ENCODE results near the gene FMNL2.

FMNL2 gene

DNA sequence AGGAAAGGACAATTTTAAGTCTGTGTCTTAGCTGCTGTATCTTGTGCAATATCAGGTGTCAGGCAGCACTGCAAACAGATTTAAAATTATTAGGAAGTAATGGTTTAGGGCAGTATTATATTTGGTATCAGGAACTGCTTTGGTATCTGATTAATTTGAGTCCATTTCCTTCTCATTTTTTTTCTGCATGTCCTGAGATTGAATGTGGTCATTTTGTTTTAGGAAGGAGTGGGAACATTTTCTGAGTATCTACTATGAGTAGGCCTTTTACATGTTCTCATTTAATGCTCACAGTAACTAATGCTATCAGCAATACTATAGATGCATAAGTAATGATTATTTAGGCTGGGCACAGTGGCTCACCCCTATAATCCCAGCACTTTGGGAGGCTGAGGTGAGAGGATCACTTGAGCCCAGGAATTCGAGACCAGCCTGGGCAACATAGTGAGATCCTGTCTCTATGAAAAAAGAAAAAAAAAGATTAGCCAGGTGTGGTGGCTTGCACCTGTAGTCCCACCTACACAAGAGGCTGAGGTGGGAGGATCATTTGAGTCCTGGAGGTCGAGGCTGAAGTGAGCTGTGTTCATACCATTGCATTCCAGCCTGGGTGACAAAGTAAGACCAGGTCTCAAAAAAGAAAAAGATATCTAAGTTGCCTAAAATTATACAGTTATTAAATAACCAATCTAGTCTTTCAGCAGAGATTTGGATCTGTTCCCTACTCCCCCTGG is 4.7 kb downstream of the FMNL2 start:
- DNase-seq (ENCODE audit: low spot score): no peak

DNA sequence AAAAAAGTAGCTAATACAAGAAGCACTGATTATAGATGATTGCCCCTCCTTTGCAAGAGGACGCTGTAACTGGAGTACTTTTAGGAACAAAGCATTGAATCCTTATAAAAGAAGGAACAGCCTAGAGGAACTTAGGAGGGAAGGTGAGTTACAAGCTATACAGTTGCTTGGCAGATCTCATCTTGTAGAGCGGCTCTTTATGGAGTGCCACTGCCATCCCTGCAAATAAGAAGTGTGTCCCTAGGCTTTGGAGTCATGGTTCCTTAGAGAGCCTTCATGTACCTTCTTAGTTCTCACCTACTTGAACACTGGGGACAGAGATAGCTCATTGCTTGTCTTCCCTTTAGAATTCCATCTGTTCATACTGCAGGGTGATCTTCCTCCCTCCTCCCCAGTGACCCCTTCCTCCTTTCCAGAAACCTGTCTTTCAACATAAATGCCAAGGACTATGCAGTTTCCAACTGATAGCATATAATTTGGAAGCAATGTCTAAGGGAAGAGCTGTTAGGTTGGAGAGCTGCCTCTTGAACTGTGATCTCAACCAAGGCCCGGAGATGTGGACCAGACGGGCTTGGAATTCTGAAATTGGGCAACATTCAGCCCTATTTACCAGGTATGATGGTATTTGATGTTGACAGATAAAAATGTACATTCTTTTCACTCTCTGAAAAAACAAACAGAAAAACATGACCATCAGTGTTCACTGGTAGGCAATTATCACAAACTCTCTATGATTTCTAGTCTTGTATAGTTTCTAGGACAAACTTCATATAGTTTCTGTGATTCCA is 7.5 kb downstream of the FMNL2 start:
- no peak for DNase-seq (ENCODE audit: low spot score)

DNA sequence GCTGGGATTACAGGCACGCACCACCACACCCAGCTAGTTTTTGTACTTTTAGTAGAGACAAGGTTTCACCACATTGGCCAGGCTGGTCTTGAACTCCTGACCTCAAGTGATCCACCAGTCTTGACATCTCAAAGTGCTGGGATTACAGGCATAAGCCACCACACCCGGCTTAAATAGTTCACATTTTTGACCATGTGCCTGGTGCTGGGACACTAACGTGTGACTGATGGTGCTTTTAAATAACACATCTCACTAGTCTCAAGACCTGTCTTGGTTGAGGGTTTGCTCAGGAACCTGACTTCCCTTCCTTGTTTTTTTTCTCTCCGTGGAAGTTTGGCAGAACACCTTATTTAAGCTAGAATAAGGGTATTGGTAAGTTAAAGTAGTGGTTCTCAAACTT is 8.5 kb downstream of the FMNL2 start:
- no peak for DNase-seq (ENCODE audit: low spot score)

DNA sequence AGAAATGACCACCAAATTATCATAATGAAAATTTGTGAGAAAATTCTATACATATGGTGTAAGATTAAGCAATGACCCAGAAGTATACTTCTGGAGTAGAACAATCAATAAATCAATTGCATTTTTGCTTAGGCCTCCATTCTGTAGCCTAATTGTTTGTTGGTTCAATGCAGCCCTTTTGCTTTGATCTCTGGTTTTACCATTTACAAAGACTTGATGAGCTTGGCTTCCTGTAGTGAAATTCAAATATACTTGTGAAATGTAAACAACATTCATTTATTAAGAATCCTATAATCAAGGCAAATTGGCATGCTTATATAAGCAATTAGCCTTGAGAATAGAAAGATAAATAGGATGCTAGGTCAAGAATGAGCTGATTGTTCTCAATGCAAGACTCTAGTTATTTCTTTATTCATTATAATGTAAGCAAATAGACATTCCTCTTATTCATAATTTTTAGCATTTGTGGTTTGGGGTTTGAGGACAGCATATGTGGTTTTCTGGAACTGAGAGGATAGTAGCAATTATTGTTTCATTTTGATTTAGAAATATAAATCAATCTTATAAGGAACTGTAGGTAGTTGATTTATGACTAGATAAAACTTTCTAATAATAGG is 9.7 kb downstream of the FMNL2 start:
- no peak for DNase-seq (ENCODE audit: low spot score)

DNA sequence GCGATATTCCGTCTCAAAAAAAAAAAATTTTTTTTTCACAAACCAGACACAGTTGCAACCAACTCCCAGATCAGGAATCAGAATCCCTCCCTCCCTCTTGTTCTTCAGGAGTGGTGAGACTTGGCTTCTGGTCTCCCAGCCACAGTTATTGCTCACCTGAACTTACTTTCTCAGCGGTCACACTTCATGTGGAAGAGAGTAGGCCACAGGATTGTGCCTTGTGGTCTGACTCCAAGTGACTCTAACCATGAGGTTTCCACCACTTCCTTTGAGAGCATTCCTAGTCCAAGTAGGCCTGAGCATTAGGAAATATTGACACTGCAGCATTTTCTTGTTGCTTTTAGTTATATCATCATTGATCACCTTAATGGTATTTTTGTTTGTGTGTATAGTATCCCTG is 12.1 kb downstream of the FMNL2 start:
- no peak for DNase-seq (ENCODE audit: low spot score)

DNA sequence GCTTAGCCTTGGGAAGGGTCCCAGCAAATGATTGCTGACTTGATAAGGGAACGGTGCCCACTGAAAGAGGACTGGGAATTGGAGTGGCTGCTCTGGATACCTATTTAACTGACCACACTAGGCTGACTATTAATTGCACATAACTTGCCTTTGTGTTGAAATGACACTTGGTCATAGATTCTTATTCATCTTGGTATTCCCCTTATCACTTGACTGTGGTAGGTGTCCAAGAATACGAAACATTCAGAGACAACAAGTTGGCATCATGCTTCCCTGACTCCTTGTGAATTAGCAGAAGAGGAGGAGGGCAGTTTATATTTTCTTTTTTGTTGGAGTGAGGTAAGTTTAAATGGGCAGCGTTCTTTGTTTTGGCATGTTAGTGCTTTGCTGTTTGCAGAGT is 13.4 kb downstream of the FMNL2 start:
- DNase-seq (ENCODE audit: low spot score): no peak

DNA sequence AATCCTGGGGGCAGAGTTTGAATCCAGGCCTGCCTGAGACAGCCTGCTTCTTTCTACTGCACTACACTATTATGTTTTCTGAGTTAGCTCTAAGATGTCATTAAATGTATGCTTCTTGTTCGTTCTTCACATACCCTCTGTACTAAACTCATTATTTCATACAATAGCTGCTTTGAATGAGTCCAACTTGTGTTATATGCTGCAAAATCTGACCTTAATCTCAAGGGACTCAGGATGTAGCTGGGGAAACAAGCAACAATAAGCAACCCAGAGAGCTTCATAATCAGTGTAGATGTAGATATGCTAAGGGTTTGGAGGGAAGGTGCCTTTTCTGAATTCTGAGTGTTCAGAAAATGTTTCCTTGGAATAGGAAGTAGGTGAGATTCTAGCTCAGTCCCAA is 14.4 kb downstream of the FMNL2 start:
- DNase-seq (ENCODE audit: low spot score): no peak

DNA sequence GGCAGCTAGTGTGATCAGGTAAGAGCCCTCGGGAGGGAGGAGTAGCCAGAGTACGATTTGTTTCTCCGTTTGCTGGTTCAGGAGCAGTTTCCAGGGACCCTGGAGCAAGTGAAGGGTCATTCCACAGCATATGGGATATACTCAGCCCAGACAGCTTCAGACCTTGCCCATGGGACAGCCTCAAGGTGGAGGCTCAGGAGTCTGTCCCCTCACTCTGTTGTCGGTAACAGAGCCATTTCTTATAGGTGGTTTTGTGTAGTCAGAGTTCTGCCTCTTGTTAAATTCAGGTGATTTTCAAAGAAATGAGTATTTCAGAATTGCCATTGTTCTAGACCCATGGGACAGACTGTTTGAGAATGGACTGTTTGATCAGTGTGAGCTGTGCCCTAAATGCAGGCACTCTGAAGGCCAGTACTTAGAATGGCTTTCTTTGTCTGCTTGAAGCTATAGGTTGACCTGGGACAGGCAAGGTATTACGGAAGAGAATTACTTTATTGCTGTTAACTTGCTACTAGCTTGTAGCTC is 15.2 kb downstream of the FMNL2 start:
- DNase-seq (ENCODE audit: low spot score): no peak

DNA sequence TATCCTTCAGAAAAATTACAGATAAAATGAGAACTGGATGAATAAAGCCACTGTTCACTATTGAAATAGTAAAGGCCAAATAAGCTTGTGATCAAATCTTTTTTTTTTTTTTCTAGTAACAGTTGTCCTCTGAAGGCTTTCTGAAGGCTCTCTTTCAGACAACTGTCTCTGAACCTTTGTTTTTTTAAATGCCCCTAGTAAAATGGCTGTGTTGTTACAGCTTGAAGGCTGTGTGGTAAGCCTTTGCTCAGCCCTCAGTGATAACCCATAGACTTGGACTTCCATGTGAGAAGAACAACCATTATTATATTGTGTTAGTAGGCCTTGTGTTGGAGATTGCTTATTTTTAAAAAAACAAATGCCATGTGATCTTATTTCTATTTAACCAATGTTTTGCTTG is 17.6 kb downstream of the FMNL2 start:
- no peak for DNase-seq (ENCODE audit: low spot score)

DNA sequence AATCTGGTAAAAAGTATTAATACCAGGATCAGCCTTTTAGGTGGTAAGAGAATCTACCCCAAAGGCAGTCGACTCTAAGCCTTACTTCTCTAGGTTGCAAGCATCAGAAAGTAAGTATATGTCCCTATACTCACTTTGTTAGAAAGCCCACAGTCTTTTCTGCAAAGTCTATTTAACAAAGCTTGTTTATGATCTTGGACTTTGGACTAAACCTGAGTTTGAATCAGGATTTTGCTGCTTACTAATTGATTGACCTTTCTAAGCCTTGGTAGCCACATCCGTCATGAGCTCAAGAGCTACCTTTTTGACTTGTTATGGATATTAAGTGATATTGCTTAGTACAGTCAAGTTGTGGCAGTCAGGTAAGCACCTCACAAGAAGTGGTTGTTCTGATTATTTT is 18.4 kb downstream of the FMNL2 start:
- no peak for DNase-seq (ENCODE audit: low spot score)

DNA sequence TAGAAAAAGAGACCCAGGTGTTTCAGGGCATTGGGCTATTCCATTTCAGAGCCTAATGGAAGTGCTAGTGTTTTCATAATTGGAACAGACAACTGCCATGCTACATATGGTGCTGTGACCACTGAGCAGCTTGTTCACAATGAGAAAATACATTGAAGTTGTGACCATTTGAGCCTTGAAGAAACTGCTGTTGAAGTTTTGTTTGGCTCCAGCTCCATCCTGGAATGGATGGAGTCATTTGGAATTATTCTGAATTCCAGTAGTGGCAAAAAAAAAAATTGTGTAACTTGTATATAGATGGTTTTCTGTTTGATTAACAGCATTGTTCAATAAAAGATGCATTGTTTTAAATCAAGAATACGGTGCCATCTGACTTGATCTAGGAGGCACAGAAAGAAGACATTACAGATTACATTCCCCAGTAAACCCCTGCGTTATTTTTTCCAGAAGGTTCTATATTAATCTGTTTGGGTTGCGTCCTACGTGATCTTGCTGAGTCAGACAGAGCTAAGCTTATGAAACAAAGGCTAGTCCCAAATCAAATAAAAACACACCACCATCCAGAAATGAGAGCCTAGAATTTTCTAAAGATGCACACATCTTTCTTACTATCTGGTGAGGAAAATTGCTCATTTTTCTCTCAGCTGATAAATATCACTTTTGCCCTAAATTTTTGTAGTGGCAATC is 19.2 kb downstream of the FMNL2 start:
- no peak for DNase-seq (ENCODE audit: low spot score)

DNA sequence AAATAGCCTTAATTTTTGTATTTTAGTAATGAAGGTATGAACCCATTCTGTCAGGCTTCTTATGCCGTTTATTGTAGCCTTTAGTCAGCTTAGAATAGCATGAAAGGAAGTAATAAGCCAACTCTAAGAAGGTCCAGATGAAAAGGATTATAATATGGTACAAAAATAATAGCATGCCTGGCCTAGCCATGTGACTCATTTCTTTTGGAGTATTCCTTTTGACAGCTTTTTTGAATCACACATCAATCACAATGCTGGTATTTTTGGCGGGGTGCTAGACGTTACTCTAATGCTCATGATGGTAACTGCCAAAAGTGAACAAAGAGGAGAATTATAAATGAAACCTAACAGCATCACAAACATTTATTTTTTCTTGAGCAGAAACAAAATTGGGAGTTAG is 19.9 kb downstream of the FMNL2 start:
- DNase-seq (ENCODE audit: low spot score): no peak

DNA sequence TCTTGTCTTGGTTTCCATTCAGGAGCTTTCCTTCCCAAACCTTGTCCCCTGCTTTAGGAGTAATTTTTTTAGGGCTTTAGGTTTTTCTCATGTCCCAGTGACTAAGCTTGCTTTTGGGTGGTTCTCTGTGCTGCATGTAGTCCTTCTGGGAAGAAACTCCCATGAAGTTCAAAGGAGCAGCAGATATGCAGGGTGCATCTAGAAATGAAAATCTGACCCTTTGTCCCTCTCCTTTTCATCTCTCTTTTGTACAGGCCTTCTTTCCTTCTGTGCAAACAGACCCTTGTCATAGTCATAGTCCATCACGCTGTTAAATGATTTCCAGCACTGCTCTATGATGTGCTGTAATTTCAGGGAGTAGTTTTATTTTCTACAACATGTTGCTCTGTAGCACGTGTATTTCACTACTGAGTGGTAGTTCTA is 20.4 kb downstream of the FMNL2 start:
- DNase-seq (ENCODE audit: low spot score): no peak

DNA sequence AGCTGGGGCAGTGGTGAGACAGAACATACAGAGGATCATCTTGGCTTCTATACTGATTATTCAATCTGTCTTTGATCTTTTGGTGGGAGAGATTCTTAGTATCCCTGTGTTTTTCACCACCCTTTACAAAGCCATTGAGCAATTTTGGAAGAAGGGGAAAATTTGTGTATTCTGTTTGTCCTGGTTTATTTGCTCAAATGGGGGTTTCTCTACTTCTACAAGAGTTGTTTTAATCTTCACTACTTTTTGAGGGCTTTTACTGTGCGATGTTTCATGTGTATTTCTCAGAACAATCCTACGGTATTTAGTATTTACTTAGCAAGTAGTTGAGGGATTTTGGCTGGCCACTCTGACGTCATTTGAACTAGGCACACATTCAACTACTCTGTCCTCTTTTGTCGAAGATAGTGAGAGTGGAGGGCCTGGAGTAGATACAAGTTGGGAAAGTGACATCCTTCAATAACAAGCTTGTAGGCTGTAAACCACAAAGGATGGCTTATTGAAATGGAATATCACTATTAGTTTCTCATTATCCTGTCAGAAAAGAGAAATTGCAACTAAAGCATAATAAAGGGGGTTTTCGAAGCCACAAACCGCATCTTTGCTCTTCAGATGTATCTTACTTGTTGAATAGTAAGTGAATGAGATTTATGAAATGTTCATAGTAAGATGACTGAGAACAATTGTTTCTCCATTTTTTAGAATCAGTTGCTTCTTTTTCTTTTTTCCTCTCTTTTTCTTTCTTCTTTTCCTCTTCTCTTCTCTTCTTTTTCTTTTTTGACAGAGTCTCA is 24.8 kb downstream of the FMNL2 start:
- DNase-seq (ENCODE audit: low spot score): no peak

DNA sequence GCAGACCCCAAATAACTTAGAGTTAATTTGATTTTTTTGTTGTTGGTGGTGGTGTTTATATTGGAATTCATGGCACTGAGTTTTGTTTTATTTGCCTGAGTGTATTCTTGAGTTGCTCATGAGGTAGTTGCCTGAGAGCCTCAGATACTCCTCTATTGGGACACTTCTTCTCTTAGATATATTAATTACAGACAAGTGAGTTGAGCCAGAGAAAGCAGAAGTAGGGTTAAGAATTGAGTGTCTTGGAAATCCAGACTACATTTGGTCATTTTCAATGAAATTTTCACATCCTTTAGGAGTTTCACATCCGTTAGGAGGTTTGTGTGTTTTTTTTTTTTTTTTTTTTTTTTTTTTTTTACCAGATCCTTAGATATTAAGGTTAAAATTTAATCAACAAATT is 29.0 kb downstream of the FMNL2 start:
- no peak for DNase-seq (ENCODE audit: low spot score)

DNA sequence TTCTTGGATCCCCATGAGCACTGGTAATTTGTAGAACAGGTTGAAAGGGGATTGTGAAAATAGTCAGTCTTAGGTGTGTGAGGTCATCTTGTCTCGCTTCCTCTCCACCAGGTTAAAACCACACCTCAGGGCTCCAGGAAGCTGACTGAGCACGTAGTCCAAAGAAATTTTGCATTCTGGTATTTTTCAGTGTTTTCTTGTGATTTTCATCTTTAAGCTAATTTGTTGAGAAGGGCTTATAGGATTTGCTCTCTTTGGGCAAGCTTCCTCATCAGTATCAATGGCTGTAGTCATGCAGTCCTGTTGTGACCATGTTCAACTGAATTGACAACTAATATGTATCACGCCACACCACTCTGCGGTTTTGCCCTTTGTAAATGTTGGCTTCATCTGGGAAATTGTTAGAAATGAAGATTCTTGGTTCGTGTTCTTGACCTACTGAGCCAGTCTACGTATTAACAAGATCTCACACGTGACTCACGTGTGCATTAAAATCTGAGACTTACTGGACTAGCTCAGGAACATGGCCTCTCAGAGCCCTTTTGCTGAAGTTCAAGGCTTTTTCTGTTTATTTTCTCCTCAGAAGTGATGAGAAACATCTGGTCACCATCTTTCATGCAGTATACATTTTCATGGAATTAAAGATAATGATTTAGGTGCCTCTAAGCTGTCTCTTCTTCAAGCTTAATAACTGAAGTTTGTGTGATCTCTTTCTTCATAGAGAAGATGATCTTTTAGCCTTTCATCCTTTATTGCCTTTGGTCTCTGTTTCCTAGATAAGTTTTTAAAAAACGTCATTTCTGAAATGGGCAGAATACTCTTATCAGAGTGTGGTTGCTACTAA is 32.8 kb downstream of the FMNL2 start:
- no peak for DNase-seq (ENCODE audit: low spot score)

DNA sequence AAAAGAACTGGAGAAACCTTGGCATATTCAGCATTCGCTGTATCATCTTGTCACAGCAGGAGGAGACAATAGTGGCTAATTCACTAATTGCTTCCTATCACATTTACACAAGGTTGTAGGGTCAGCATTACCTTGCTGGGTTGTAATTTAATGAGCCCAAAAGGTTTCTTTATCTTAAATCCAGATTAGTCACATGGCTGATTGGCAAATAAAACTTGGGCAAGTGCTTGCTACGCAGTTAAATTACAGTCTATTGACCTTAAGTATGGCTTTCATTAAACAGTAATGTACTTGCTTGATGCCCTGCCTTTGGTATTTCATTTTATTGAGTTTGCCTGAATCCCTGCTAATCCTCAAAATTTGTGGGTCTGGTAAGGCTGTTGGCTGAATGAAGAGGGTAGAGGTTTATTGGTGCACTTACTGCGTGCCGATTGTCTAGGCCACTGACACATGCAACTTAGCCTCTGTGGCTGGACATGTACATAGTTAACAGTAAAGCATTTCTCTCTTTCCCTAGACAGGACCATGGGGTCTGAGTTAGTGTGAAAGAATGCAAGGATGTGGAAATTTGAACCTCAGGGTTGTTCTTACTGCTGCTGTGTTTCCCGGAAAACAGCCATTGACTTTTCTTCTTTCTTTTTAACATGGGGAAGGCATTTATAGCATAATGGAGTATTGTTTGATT is 34.3 kb downstream of the FMNL2 start:
- DNase-seq (ENCODE audit: low spot score): no peak

DNA sequence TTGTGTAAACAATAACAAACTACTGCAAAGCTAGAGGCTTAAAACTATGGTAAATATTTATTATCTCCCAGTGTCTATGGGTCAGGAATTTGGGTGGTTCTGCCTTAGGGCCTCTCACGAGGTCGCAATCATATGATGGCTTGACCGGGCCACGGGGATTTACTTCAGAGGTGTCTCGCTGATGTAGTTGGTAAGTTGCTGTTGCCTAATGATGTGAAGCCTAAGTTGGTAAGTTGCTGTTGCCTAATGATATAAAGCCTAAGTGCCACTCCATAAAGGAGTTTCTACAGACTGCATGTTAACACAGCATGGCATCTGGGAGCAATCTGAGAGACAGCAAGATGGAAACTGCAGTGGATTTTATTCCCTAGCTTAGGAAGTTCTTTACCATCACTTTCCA is 35.8 kb downstream of the FMNL2 start:
- no peak for DNase-seq (ENCODE audit: low spot score)

DNA sequence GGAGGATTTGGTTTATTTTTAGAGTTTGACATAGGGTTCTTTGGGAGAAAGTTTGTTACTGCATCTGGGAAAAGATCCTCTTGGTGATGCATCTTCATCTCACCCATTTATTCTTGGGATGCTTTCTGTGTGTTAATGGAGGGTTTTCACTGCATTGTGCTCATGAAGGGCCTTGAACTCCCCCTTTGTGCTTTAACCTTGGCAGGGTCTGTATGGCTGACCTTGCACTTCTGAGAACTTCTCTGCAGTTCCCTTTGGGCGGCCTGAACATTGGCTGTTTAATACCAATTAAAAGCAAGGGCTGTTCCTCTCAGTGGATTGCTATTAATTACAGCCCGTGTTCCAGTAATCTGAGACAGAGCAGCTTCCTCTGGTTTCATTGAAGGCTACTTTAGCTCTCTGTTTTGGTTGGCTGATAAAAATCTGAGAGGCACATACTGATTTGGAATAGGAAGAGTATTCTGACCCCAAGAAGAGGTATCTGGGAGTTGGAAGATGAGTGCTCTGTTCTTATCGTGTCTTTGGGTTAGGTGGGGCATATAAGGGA is 37.5 kb downstream of the FMNL2 start:
- no peak for DNase-seq (ENCODE audit: low spot score)

DNA sequence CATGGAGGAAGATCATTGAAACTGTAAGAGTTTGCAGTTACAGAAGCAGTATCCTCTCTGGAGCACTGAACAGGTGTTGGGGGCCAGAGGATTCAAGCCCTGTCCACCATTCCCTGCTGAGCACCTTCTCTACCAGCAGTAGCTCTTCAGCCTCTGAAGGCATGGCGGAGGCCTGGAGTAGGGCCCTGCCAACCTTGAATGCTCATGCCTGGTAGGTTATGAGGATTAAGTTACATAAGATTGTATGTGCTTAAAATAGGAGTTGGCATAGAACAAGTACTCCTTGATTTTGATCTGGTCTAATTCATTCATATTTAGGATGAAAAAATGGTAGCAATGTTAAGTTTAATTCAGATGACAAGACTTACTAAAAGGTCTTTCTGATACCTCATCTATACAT is 40.2 kb downstream of the FMNL2 start:
- no peak for DNase-seq (ENCODE audit: low spot score)
